K562 (cell line): ENCODE data around the gene GIT2. TPM values are rescaled to one million over a fixed set of nuclear protein-coding genes. Genes with fewer than 3 reads are reported as not detected.

Experiments used
- ATAC-seq: fragments of 200-7000 bp; cut with Tn5 transposase; 3 replicates; pipeline ENCODE4 v1.9.1; 2020; ENCODE audit warnings: moderate library complexity
- BruUV-seq: library from RNA; stranded (reverse); fragments of 400-500 nt; replicated peaks from 2 replicates; lab custom pipeline; 2021; lab: Mats Ljungman, UMichigan
- CTCF ChIA-PET: fragments of 300-600 bp; formaldehyde crosslinking; extraction: SDS; loops from one replicate; lab custom pipeline; 2021; ENCODE audit warnings: low intra/inter-chr PET ratio; lab: Yijun Ruan, JAX
- POLR2A ChIA-PET: fragments of 300-600, 350-650 bp; sonication (Branson Sonifier 250); formaldehyde crosslinking; extraction: SDS; loops from one replicate; lab custom pipeline; 2021; ENCODE audit warnings: antibody characterized with exemption, inconsistent platforms; lab: Yijun Ruan, JAX
- DNase-seq, 4 experiments: peaks; one replicate each; pipeline versions ENCODE4 v3.0.0 to v3.0.0-alpha.2; 2011 to 2018; ENCODE audit warnings: low spot score in 3 of 4, mixed read lengths in 3 of 4; ENCODE audit errors: extremely low read depth in 1 of 4
- FAIRE-seq: peaks from 2 replicates; lab custom pipeline; 2011; peaks lifted over from hg19 to GRCh38; lab: Jason Lieb, UNC
- H2AFZ ChIP-seq: 2 replicates; pipeline ENCODE4 v1.6.0; 2011; ENCODE audit warnings: low read depth, low read length, control low read depth, inconsistent platforms
- H3K27ac ChIP-seq: fragments of 200-600 bp; 3 replicates; pipeline ENCODE4 v1.8.0; 2011; ENCODE audit warnings: low read depth, mild to moderate bottlenecking, control low read depth, inconsistent platforms, low read length, moderate library complexity, mixed read lengths; ENCODE audit errors: extremely low read depth
- H3K27me3 ChIP-seq, 2 experiments: fragments of 300-600 bp in 1 of 2; 2 replicates in 1 of 2; 3 replicates in 1 of 2; pipeline versions ENCODE4 v1.6.0 to v1.8.0; 2011; ENCODE audit warnings: inconsistent platforms in 2 of 2, low read length in 2 of 2, mild to moderate bottlenecking in 1 of 2, mixed read lengths in 1 of 2, moderate library complexity in 1 of 2; ENCODE audit not compliant: control insufficient read depth in 2 of 2, insufficient read depth in 2 of 2
- H3K36me3 ChIP-seq: fragments of 300-600 bp; 3 replicates; pipeline ENCODE4 v1.8.0; 2011; ENCODE audit warnings: mild to moderate bottlenecking, low read length, inconsistent platforms; ENCODE audit not compliant: control insufficient read depth, insufficient read depth
- H3K4me1 ChIP-seq, 2 experiments: fragments of 200-600 bp in 1 of 2; replicated peaks in 1 of 2; 2 replicates in 1 of 2; 3 replicates in 1 of 2; pipeline versions ENCODE4 v1.5.1 to v1.8.0; 2011; ENCODE audit warnings: inconsistent platforms in 2 of 2, low read length in 2 of 2, mild to moderate bottlenecking in 1 of 2, mixed read lengths in 1 of 2, moderate library complexity in 1 of 2; ENCODE audit not compliant: control insufficient read depth in 2 of 2, insufficient read depth in 2 of 2
- H3K4me2 ChIP-seq: 2 replicates; pipeline ENCODE4 v1.6.1; 2011; ENCODE audit warnings: low read length, control low read depth, inconsistent platforms, mixed read lengths; ENCODE audit not compliant: insufficient read depth
- H3K4me3 ChIP-seq: fragments of 200-600 bp; sonication (generic), shearing (Covaris generic); 2 replicates; pipeline ENCODE4 v1.5.1; 2016; ENCODE audit warnings: control low read depth, inconsistent platforms
- H3K79me2 ChIP-seq: fragments of 200-600 bp; 3 replicates; pipeline ENCODE4 v1.8.0; 2011; ENCODE audit warnings: low read length, inconsistent platforms; ENCODE audit not compliant: control insufficient read depth, insufficient read depth
- H3K9ac ChIP-seq, 2 experiments: 2 replicates each; pipeline versions ENCODE4 v1.6.0 to v1.6.1; 2011; ENCODE audit warnings: low read depth in 2 of 2, low read length in 2 of 2, control low read depth in 1 of 2, inconsistent platforms in 1 of 2, mild to moderate bottlenecking in 1 of 2, mixed read lengths in 1 of 2; ENCODE audit not compliant: insufficient read depth in 1 of 2
- H3K9me1 ChIP-seq: one replicate; pipeline ENCODE4 v1.6.0; 2011; ENCODE audit warnings: inconsistent platforms, mild to moderate bottlenecking, low read length, moderate library complexity; ENCODE audit not compliant: control insufficient read depth, insufficient read depth
- H3K9me3 ChIP-seq: replicated peaks from 2 replicates; pipeline ENCODE4 v1.5.1; 2011; ENCODE audit warnings: low read depth, low read length, inconsistent platforms; ENCODE audit not compliant: control insufficient read depth, insufficient read depth
- H4K20me1 ChIP-seq: replicated peaks from 2 replicates; pipeline ENCODE4 v1.6.1; 2011; ENCODE audit warnings: low read length, inconsistent platforms, mixed read lengths; ENCODE audit not compliant: control insufficient read depth, insufficient read depth
- CBX5 ChIP-seq: IDR thresholded peaks from 2 replicates; pipeline ENCODE4 v1.6.1; 2014; ENCODE audit warnings: low read depth, borderline replicate concordance
- ELF1 ChIP-seq: fragments of 200-800 bp; sonication (Bioruptor generic); IDR thresholded peaks from 2 replicates; pipeline ENCODE4 v1.6.1; 2016; ENCODE audit warnings: missing genetic modification characterization, missing compliant biosample characterization
- KLF6 ChIP-seq: fragments of 250-450 bp; sonication (Bioruptor Pico); IDR thresholded peaks from 2 replicates; pipeline ENCODE4 v1.4.0; 2020; ENCODE audit warnings: mild to moderate bottlenecking, moderate library complexity, borderline replicate concordance
- MCM2 ChIP-seq: fragments of 450-650 bp; IDR thresholded peaks from 2 replicates; pipeline ENCODE4 v1.6.1; 2017; ENCODE audit warnings: low read depth, mild to moderate bottlenecking
- MTA1 ChIP-seq: fragments of 450-650 bp; IDR thresholded peaks from 2 replicates; pipeline ENCODE4 v1.6.1; 2017; ENCODE audit warnings: borderline replicate concordance
- REST ChIP-seq, 2 experiments: fragments of 450-650 bp; formaldehyde crosslinking in 1 of 2; IDR thresholded peaks; 2 replicates each; pipeline versions ENCODE4 v1.4.0 to v1.6.1; 2014 to 2020; ENCODE audit warnings: mild to moderate bottlenecking in 2 of 2, borderline replicate concordance in 1 of 2, low read depth in 1 of 2
- THRB ChIP-seq: fragments of 450-650 bp; formaldehyde crosslinking; conservative IDR thresholded peaks from 2 replicates; pipeline ENCODE4 v1.4.0; 2022; ENCODE audit warnings: mild to moderate bottlenecking, missing genetic modification characterization
- TRIM24 ChIP-seq, 2 experiments: fragments of 450-650 bp; IDR thresholded peaks; 2 replicates each; pipeline ENCODE4 v1.6.1; 2016
- ZNF511 ChIP-seq: sonication (generic); formaldehyde crosslinking; IDR thresholded peaks from 2 replicates; pipeline ENCODE4 v1.8.0; 2022; ENCODE audit warnings: mild to moderate bottlenecking, missing genetic modification reagents
- WGBS: fragments of 100-300 bp; shearing (Covaris generic); methylation state at CpG from one replicate; pipeline ENCODE4 v1.1.6; 2016; ENCODE audit warnings: low coverage, mixed read lengths; ENCODE audit not compliant: insufficient coverage; ENCODE audit errors: missing lambda C conversion rate; 5-methylcytosine and 5-hydroxymethylcytosine counted together
- in situ Hi-C: fragments of 300-500 bp; cut with MboI; formaldehyde crosslinking; loops from 4 replicates; pipeline ENCODE4 v1.15.0; 2018; ENCODE audit warnings: inconsistent platforms, mixed read lengths
- intact Hi-C: fragments of 100-400 bp; cut with micrococcal nuclease; formaldehyde crosslinking; loops from 2 replicates; pipeline ENCODE4 v1.14.2; 2022
- polyA plus RNA-seq, 8 experiments: library from polyadenylated mRNA; depleted of rRNA in 4 of 8; stranded (reverse) in 5 of 8; unstranded in 3 of 8; fragments of >200 nt; fragmentation: Nextera tagmentation in 2 of 8; fragmentation: Illumina TruSeq in 1 of 8; extraction: Ambion mirVana in 2 of 8; extraction: Trizol in 1 of 8; gene quantifications; 2 replicates each; pipeline versions ENCODE4 v1.2.1 to v1.2.3, GENCODE V29; 2011 to 2014; ENCODE audit warnings: inconsistent platforms in 1 of 8, missing spikeins in 1 of 8
- total RNA-seq, 7 experiments: library from RNA; depleted of rRNA in 6 of 7; stranded (reverse); fragments of >200 nt in 6 of 7; fragmentation: Illumina TruSeq in 2 of 7; extraction: Trizol in 2 of 7; gene quantifications; 2 replicates each; pipeline versions ENCODE4 v1.2.1 to v1.2.3, GENCODE V29; 2011 to 2021; ENCODE audit warnings: low replicate concordance in 1 of 7

The GIT2 gene
- total and polyA plus RNA-seq, 9 of the 15 experiments (the other 6 are each of a cell fraction or from before 2014, with no cell fraction given), result 4.0 to 30.4 (median 23.5) TPM

- ChIA-PET CTCF (no interaction called here), POLR2A (interaction anchor here (0.5 to 0.7 kb wide), 5 partner anchors 9 to 289 kb away, joined by 3 to 4 read pairs (median 3); no protein-coding TSS in a partner anchor)
These were observed 6.7 kb upstream of the GIT2 start for GRCh38 chr12:110002676-110003515.

More at GRCh38 chr12:110002676-110003515, 6.7 kb upstream of the GIT2 start:
- H3K4me3 ChIP-seq, result no peak overlapping the region
- H3K4me1 ChIP-seq, result peaks cover 15% of the 10 kb centered on the region in 2 experiments
- peaks cover 30% of the 10 kb centered on the region for H3K79me2 ChIP-seq
- BruUV-seq, result no TSS peak
- H3K9ac ChIP-seq, result no peak overlapping the region
- intact Hi-C loops, result no loop called here
- H3K36me3 ChIP-seq, result peaks cover 8% of the 10 kb centered on the region
- no peaks in the 10 kb centered on the region for H3K9me1 ChIP-seq
- FAIRE-seq, result no peak
- no peak overlapping the region for H2AFZ ChIP-seq
- TF ChIP-seq REST (IDR thresholded peaks at IDR 0.05; ENCODE audit: borderline replicate concordance) (no peak), REST (CRISPR knock-in tag; IDR thresholded peaks at IDR 0.05; ENCODE audit: low read depth) (no peak), CBX5 (no peak), ELF1 (tag) (no peak), ZNF511 (no peak), KLF6 (CRISPR knock-in tag) (no peak), TRIM24 (IDR thresholded peaks at IDR 0.05) (no peak), THRB (CRISPR knock-in tag) (no peak), MTA1 (no peak), MCM2 (no peak)
- no peak for ATAC-seq
- H3K27ac ChIP-seq, result no peak overlapping the region
- no peak for DNase-seq
- H3K4me2 ChIP-seq, result no peak overlapping the region
- H4K20me1 ChIP-seq, result no peaks in the 10 kb centered on the region
- in situ Hi-C loops, result no loop called here
- H3K9me3 ChIP-seq, result no peaks in the 10 kb centered on the region
- 81% methylated on average over 8 of the region's 8 CpGs for WGBS
- no peaks in the 10 kb centered on the region for H3K27me3 ChIP-seq
